Tibial nerve (tissue), 4 donors: ENCODE measurements around the gene NHSL1. TPM values are rescaled to one million over a fixed set of nuclear protein-coding genes. Genes with fewer than 3 reads are reported as not detected.

Experiments
- DNase-seq, 2 donors: peaks; one replicate each; pipeline ENCODE4 v3.0.0-alpha.2; 2019; ENCODE audit warnings: low spot score in 2 of 2
- H3K27ac ChIP-seq, 4 donors: fragments of 200-600 bp; sonication (generic) in 3 of 4; one replicate each; pipeline ENCODE4 v1.5.1; 2017 to 2019; ENCODE audit warnings: mild to moderate bottlenecking in 1 of 4
- H3K27me3 ChIP-seq, 2 donors: fragments of 200-600 bp; sonication (generic) in 1 of 2; one replicate each; pipeline versions ENCODE4 v1.5.1 to v1.6.0; 2017 to 2019
- H3K36me3 ChIP-seq, 3 donors: fragments of 200-600 bp; sonication (generic); one replicate each; pipeline ENCODE4 v1.5.1; 2018 to 2019
- H3K4me1 ChIP-seq, 4 donors: fragments of 200-600 bp; sonication (generic) in 3 of 4; one replicate each; pipeline ENCODE4 v1.5.1; 2017 to 2019
- H3K4me3 ChIP-seq, 4 donors: fragments of 200-600 bp; sonication (generic) in 3 of 4; one replicate each; pipeline ENCODE4 v1.5.1; 2017 to 2019; ENCODE audit warnings: mild to moderate bottlenecking in 1 of 4, moderate library complexity in 1 of 4
- H3K9me3 ChIP-seq, 4 donors: fragments of 200-600 bp; sonication (generic) in 3 of 4; one replicate each; pipeline ENCODE4 v1.5.1; 2017 to 2019
- EP300 ChIP-seq, 2 donors: sonication (generic); formaldehyde crosslinking; IDR thresholded peaks; one replicate each; pipeline ENCODE4 v1.6.1; 2017; ENCODE audit warnings: antibody characterized with exemption in 2 of 2, mild to moderate bottlenecking in 1 of 2
- POLR2A ChIP-seq, 2 donors: fragments of 450-650 bp; IDR thresholded peaks; one replicate each; pipeline ENCODE4 v1.6.1; 2017; ENCODE audit warnings: antibody characterized with exemption in 2 of 2, mild to moderate bottlenecking in 2 of 2, moderate library complexity in 2 of 2
- WGBS, 2 donors: methylation state at CpG; one replicate each; pipeline ENCODE4 v1.1.5; 2018; 5-methylcytosine and 5-hydroxymethylcytosine counted together
- total RNA-seq, 4 donors: library from RNA; depleted of rRNA; stranded (reverse); fragments of >200 nt; gene quantifications; one replicate each; pipeline ENCODE4 v1.1.0, GENCODE V29; 2016
- TF ChIP-seq, protein P1 (sequence below), 5 experiments: fragments of 200-600 bp in 3 of 5; fragments of 450-650 bp in 2 of 5; sonication (generic) in 3 of 5; IDR thresholded peaks; one replicate each; pipeline ENCODE4 v1.5.1; 2016 to 2019; ENCODE audit warnings: antibody characterized with exemption in 5 of 5, mild to moderate bottlenecking in 3 of 5, moderate library complexity in 2 of 5

NHSL1 gene
- total RNA-seq, 4 donors from 2014 or later = 8.6 to 17.3 (median 12.6) TPM

DNA sequence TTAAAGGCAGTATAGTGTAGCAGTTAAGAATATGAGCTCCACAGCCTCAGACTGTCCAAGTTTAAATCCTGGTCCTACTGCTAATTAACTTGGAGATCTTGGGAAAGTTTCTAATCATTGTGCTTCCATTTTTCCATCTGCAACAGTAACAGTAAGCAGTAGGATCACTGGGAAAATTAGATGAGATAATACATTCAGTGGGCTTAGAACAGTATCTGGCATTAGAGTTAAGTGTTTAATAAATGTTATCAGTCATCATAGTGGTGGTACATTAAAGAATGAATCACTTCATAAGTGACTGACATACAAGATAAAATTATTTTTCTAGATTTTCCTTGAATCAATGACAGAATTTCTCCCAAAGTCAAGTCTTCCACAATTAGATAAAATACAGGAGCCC lies 5.0 kb downstream of the NHSL1 start:
- TF ChIP-seq, protein P1, sequence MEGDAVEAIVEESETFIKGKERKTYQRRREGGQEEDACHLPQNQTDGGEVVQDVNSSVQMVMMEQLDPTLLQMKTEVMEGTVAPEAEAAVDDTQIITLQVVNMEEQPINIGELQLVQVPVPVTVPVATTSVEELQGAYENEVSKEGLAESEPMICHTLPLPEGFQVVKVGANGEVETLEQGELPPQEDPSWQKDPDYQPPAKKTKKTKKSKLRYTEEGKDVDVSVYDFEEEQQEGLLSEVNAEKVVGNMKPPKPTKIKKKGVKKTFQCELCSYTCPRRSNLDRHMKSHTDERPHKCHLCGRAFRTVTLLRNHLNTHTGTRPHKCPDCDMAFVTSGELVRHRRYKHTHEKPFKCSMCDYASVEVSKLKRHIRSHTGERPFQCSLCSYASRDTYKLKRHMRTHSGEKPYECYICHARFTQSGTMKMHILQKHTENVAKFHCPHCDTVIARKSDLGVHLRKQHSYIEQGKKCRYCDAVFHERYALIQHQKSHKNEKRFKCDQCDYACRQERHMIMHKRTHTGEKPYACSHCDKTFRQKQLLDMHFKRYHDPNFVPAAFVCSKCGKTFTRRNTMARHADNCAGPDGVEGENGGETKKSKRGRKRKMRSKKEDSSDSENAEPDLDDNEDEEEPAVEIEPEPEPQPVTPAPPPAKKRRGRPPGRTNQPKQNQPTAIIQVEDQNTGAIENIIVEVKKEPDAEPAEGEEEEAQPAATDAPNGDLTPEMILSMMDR (IDR thresholded peaks at IDR 0.05) = no peak
- TF ChIP-seq POLR2A (IDR thresholded peaks at IDR 0.05) (no peak), EP300 (IDR thresholded peaks at IDR 0.05) (no peak)
- H3K27ac ChIP-seq = no peak overlapping the region
- no peaks in the 10 kb centered on the region for H3K9me3 ChIP-seq
- no peaks in the 10 kb centered on the region for H3K36me3 ChIP-seq
- H3K4me3 ChIP-seq = no peak overlapping the region
- DNase-seq = no peak
- peaks cover 0 to 10% (median 1%) of the 10 kb centered on the region in 4 donors for H3K4me1 ChIP-seq
- H3K27me3 ChIP-seq = no peaks in the 10 kb centered on the region

DNA sequence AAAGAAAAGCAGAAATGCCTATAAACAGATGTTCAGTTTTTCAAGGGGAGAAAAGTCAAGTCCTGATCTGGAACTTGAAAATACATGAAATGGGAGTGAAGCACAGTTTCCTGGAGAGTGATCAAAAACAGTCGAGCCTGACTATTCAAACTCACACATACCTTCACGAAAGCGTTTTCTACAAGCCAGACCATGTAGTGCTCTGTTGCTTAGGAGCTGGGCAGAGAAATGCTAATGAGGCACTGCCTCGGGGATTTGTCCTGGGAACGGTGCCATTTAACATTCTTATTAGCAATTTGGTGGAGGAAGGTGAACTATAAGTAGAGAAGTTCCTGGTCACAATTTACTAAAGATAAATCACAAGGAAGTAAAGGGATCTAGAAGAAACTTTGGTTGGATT lies 5.9 kb downstream of the NHSL1 start:
- Histone ChIP-seq H3K9me3 (no peaks in the 10 kb centered on the region), H3K27ac (no peak overlapping the region), H3K36me3 (no peaks in the 10 kb centered on the region), H3K4me1 (peaks cover 0 to 10% (median 1%) of the 10 kb centered on the region in 4 donors), H3K27me3 (no peaks in the 10 kb centered on the region), H3K4me3 (no peak overlapping the region)
- DNase-seq = no peak
- WGBS, 2 donors = 18 to 24% methylated on average over 5 of the region's 5 CpGs
- TF ChIP-seq POLR2A (IDR thresholded peaks at IDR 0.05) = no peak
- TF ChIP-seq, protein P1 (IDR thresholded peaks at IDR 0.05) = no peak
- no peak for TF ChIP-seq EP300 (IDR thresholded peaks at IDR 0.05)

DNA sequence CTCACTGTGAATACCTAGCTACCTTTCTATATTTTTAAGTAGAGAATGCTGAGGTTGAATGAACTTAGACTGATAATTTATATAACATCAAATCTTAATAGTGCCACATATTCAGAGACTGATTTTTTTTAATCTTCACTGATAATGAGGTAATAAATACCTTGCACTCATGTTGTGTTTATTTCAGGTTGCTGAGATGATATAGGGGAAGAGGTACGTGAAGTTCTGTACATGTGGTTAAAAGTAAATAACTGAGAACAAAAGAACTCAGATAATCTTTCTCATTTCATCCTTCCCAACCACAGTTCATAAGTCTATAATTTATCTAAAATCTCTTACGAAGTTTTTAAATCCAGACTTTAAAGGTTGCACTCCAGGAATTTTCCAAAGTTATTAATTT lies 6.4 kb downstream of the NHSL1 start:
- WGBS, 2 donors = 86 to 90% methylated on average over 2 of the region's 2 CpGs
- Histone ChIP-seq H3K27ac (no peak overlapping the region), H3K4me3 (no peak overlapping the region), H3K9me3 (no peaks in the 10 kb centered on the region), H3K36me3 (no peaks in the 10 kb centered on the region), H3K4me1 (peaks cover 0 to 10% (median 1%) of the 10 kb centered on the region in 4 donors), H3K27me3 (no peaks in the 10 kb centered on the region)
- no peak for DNase-seq
- TF ChIP-seq POLR2A (IDR thresholded peaks at IDR 0.05) (no peak), EP300 (IDR thresholded peaks at IDR 0.05) (no peak)
- TF ChIP-seq, protein P1 (IDR thresholded peaks at IDR 0.05) = no peak

DNA sequence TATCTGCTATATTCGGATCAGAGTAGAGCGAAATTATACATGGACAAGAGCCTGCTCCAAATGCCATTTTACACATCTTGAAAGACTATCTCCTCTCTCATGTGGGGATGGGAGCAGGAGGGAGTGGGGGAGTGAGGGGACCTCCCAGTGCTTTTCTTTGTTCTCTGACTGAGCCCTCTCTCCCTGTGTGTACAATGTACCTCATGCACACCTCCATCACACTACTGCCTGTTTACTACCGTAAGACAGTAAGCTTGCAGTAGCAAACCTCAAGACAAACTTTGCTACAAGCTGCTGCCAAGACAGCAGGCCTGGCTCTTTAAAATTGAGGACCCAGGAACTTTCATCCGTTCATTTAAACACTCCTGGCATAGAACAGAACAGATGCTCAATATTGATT lies 7.2 kb downstream of the NHSL1 start:
- 65 to 67% methylated on average over 4 of the region's 4 CpGs for WGBS, 2 donors
- Histone ChIP-seq H3K4me3 (no peak overlapping the region), H3K27ac (no peak overlapping the region), H3K36me3 (no peaks in the 10 kb centered on the region), H3K9me3 (no peaks in the 10 kb centered on the region), H3K4me1 (peaks cover 0 to 10% (median 1%) of the 10 kb centered on the region in 4 donors), H3K27me3 (no peaks in the 10 kb centered on the region)
- TF ChIP-seq EP300 (IDR thresholded peaks at IDR 0.05) = no peak
- no peak for TF ChIP-seq POLR2A (IDR thresholded peaks at IDR 0.05)
- TF ChIP-seq, protein P1 (IDR thresholded peaks at IDR 0.05) = no peak
- no peak for DNase-seq

DNA sequence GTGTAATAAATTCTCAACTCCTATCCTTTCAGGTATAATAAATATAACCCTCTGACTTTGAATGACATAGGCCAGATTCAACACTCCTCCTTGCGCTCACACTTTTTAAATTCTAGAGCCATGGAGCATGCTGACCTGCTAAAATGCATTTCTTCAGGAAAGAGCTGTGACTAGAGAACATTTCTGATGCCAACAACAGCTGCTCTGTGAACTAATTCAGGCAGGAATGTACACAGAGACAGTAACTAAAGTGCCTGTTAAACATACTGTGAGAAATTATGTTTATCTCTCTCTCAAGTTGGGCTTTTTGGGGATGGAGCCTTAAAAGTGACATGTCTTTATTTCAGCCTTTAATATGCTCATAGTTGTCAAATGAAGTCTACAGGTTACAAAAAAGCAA lies 8.3 kb downstream of the NHSL1 start:
- Histone ChIP-seq H3K36me3 (no peaks in the 10 kb centered on the region), H3K9me3 (no peaks in the 10 kb centered on the region), H3K27ac (no peak overlapping the region), H3K27me3 (no peaks in the 10 kb centered on the region), H3K4me3 (no peak overlapping the region), H3K4me1 (peaks cover 0 to 10% (median 1%) of the 10 kb centered on the region in 4 donors)
- DNase-seq = no peak
- no peak for TF ChIP-seq EP300 (IDR thresholded peaks at IDR 0.05)
- no peak for TF ChIP-seq POLR2A (IDR thresholded peaks at IDR 0.05)
- TF ChIP-seq, protein P1 (IDR thresholded peaks at IDR 0.05) = no peak
- 90 to 100% methylated on average over 1 of the region's 1 CpG for WGBS, 2 donors
